Stimulated activated CD4-positive, alpha-beta T cell treated with anti-CD3 and anti-CD28 coated beads, TNF-alpha, amount 100 ng/mL, for 48 hours (primary cell): ENCODE measurements around the gene PRM3.
A peak's percentile ranks its signal among the peaks of the same experiment; 100 is the strongest.

Source experiments
- DNase-seq, 3 donors: peaks; one replicate each; pipeline ENCODE4 v3.0.0-alpha.2; 2020; ENCODE audit warnings: low read depth in 3 of 3

Gene PRM3

DNA sequence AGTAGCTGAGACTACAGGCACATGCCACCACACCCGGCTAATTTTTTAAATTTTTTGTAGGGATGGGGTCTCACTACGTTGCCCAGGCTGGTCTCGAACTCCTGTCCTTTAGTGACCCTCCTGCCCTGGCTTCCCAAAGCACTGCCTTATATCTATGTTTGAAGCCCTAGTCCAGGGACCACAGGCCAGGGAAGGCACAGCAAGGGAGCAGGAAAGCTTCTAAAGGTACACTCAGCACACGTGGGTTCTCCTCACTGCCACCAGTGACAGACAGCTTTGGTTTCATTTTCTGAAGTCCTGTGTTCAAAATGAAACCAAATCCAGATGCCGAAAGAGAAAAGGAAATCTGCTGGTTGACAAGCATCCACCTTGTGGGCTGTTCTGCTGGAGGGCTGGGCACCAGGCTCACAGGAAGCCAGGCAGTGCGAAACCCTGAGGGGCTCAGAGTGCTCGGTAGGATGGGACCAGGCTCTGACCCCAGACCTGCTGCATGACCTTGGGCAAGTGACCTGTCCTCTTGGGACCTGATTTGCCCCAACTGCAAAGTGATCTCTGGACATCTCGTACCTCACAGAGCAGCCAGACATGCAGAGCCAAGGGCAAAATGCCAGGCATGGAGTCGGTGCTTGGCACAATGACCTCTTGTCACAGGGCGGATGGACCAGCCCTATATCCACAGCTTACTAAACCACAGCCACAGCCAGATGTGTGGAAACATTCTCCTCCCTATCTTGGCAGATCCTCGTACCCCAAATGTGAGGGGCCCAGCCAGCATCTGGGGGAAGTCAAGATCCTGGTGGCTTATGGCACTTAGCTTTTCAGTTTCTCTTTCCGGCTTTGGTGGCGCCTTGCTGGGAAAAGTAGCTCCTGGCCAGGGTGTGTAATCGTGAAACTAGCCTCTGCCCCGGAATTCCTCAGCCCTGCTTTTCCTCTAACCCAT, 14.6 kb downstream of the PRM3 start:
- DNase-seq: no peak

DNA sequence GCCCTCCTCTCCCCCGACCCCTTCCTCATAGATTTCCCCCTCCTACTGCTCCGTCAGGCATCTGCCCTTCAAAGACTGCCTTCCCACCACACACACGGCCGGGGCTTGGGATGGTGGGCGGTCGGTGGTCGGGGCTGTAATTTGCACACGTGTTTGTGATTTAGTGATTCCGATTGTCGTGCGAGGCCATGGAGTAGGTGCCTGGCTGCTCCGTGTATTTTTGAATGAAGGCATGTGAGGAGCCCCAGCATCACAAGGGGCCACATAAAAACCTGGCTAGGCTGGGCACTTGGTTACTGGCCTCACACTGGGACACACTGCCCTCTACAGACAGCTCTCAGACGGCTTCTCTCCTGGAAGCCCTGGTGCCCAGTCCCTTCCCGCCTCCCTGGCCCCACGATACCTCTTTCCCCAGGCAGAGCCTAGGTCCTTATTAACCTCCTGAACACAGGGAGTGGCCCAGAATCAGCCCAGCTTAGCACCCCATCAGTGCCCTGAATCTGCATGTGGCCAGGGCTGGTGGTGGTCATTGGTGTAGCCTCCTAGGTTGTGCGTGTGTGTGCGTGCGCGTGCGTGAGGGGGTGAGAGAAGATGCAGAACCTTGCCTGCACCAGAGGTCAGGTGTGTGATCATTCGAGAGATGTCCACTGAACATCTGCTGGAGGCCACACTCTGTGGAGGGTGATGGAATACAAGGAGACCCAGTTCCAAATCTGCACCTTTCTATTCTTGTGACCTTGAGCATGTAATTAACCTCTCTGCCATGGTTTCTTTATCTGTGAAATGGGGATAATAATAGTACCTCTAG, 16.1 kb downstream of the PRM3 start:
- peak in 1 of 3 donors; percentile 42 for DNase-seq

DNA sequence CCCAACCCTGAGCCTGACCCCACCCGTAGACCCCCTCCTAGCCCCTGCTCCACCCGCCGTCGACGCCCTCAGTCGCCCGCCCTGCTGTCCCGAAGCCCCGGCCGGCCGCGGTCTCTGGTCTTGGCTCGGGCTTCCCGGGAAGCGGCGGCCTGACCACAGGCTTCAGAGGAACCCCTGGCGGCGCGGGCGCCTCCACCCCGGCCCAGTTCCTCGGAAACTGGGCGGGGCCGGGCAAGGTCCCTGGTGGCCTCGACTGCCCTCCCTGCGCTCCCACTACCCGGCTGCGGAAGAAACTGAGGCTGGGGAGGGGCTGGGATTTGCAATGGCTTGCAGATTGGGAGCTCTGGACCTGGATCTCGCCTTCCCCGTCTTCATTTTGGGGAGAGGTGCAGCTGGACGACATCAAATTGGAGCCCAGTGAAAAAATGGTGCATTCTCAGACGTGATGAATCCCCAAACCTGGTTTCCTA, 16.7 kb downstream of the PRM3 start:
- peak in 1 of 3 donors; percentile 38 for DNase-seq

DNA sequence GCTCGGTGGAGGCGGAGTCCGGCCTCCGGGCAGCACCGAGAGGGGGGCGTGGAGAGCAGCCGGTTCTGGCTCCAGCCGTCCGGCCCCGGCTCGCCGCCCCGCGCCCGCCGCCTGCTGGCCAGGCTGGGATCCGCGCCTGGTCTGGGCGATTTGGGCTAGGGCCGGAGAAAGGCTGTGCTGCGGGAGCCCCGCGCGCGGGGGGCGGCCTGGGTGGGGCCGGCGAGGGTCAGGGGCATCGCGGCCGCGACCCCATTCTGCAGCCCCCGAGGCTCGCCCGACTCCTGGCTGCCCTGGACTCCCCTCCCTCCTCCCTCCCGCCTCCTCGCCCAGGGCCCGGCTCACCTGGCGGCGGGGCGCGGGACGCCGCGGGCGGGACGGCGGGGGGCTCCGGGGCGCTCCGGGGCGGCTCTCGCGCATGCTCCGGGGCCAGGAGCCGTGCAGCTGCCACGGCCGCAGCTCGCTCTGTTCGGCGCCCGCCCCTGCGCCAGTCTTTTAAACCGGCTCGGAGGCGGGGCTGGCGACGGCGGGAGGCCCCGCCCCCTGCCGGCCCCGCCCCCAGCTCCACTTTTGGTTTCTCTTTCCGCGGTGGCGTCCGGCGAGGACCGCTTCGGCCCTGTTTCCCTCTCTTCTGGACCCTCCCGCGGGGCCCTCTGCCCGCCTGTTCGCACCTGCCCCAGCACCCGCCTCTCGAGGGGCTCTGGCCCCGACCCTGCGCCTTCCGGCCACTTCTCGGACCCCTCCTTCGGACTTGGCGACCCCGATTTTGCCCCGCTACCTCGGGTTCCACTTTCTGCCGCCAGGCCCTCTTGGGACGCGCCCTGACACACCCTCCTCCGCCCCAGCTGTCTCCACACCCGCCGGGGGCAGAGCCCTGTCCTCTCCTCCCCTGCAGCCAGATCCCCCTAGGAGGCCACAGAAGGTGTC, 17.4 kb downstream of the PRM3 start, which contains the start of gene SOCS1:
Gene SOCS1 (minus strand): TSS at position 468 of the 924 bp plus-strand sequence. CDS start 726 bp downstream, outside the sequence.
- DNase-seq: peak; percentile 82 to 83 (median 82)

DNA sequence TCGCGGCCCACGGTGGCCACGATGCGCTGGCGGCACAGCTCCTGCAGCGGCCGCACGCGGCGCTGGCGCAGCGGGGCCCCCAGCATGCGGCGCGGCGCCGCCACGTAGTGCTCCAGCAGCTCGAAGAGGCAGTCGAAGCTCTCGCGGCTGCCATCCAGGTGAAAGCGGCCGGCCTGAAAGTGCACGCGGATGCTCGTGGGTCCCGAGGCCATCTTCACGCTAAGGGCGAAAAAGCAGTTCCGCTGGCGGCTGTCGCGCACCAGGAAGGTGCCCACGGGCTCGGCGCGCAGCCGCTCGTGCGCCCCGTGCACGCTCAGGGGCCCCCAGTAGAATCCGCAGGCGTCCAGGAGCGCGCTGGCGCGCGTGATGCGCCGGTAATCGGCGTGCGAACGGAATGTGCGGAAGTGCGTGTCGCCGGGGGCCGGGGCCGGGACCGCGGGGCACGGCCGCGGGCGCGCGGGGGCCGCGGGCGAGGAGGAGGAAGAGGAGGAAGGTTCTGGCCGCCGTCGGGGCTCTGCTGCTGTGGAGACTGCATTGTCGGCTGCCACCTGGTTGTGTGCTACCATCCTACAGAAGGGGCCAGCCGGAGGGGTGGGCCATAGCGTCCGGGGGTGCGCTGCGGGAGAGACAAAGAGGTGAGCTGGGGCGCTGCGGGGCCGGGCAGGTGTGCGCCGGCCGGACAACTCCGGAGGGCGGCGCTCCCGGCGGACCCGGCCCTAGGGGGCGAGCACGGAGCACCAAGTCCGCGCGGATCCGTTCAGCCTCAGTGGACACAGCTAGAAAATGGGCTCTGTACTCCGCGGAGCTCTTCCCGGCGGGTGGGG, 18.3 kb downstream of the PRM3 start:
- peak in 1 of 3 donors; percentile 34 for DNase-seq

DNA sequence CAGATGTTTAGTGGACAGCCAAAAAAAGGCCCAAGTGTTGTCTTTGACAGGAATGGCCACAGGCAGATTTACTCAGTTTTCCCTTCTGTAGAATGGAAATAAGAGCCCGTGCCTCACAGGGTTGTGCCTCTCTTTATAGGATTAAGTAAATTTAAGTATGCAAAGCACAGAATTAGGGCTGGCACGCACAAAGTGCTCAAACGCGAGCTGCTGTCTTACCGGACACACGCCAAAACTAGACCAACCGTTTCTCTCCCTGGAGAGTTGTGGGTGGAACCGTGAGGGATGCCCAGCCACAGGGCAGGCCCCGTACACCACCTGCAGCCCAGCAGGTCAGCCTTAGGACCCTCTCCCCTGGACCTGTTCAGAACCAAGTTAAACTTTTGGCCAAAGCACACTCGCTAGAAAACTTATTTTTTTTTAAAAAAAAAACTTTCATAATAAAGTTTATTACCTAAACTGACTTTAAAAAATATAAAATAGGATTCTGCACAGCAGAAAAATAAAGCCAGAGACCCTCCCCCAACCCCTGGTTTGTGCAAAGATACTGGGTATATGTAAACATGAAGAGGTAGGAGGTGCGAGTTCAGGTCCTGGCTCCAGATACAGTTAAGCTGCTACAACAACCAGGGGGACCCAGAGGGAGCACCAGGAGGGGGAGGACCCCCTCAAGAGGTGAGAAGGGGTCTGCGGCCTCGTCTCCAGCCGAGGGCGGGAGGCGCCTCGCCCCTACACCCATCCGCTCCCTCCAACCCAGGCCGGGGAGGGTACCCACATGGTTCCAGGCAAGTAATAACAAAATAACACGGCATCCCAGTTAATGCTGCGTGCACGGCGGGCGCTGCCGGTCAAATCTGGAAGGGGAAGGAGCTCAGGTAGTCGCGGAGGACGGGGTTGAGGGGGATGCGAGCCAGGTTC, 19.2 kb downstream of the PRM3 start:
- no peak for DNase-seq

DNA sequence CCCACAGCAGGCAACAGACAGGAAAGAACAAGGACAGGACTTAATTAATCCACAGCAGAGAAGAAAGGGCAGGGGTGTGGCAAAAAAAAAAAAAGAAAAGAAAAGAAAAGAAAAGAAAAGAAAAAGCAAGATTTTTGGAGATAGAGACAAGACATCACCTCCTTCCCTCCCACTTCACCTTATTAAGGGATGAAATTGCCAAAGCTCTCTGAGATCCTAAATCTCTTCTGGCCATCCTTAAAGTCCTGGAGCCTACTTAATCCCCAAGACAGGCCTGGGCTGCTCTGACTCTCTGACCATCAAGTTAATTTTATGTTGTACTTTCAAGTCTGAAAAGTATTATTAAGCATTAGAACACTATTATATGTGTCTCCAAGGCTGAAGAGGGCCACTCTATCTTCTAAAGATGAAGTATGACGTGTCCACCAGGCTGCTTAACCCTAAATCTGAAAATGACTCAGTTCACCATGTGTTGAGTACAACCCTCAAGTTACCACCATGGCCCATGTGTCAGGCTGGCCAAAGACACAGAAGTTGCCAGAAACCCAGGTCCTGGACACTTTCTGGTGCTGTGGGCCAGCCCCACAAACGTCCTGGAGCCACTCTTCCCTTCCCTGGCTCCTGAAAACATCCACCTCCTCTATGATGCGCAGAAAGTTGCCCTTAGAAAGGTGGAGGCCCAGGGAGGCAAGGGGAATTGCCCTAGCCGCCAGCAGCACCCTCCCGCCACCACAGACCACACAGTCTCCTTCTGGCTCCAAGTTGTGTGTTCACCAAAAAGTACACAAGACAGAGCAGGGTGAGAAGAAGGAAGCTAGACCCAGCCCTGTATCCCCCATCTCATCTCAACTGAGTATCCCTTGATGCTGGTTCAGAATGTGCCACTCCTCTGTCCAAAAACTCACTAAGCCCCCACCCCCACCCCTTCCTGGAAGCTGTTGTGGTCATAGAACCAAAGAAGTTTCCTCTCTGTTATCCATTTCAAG, 20.1 kb downstream of the PRM3 start:
- peak in 1 of 3 donors; percentile 31 for DNase-seq

DNA sequence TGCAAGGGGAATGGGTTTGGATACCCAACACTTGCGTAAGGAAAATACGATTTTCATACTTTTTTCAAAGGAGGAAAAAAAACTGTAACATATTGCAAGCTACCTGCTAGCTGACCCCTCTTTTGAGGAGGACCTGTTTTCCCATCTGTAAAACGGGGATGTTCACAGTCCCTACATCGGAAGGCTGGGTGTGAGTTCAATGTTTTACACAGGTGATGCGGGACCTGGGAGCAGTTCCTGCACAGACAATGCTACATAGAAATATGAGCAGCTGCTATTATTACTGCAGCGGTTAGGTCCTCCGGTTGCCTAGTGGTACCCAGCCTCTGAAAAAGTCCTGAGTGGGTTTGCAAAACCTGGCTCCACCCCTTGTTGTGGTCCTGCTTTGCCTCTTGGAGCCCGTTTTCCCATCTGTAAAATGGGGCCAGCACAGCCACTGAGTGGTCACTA, 20.9 kb downstream of the PRM3 start:
- peak in 1 of 3 donors; percentile 18 for DNase-seq

DNA sequence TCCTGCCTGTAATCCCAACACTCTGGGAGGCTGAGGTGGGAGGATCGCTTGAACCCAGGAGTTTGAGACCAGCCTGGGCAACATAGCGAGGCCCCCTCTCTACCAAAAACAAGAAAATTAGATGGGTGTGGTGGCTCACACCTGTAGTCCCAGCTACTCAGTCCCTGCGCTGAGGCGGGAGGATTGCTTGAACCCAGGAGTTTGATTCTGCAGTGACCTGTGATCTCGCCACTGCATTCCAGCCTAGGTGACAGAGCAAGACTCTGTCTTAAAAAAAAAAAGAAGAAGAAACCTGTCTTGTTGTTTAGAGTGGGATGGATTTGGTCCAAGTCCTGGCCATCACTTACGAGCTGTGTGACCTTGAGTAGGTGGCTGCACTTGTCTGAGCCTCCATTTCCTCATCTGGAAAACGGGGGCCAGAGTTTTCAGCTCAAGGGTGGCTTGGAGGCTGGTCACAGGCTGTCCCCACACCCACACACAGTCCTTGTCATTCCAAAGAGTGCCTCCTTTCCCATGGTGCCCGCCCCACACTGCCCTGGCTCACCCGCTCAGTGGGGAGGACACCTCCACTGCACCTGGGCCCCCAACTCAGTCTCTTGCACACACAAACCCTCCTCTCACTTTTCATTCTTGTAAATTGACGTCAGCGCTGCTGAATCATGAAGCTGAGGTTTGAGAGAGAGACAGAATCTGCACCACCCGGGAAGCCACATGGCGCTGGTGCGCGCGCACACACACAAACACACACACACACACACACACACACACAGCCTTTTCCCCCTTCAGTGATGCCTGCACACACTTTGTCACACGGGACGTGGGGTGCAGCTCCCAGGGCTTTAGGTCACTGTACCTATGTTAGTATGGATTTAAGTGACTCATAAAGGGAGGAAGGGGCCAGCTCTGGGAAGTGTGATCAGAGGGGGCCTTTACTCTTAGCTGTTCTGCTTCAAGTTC, 21.6 kb downstream of the PRM3 start:
- DNase-seq: peak; percentile 72 to 79 (median 79)

DNA sequence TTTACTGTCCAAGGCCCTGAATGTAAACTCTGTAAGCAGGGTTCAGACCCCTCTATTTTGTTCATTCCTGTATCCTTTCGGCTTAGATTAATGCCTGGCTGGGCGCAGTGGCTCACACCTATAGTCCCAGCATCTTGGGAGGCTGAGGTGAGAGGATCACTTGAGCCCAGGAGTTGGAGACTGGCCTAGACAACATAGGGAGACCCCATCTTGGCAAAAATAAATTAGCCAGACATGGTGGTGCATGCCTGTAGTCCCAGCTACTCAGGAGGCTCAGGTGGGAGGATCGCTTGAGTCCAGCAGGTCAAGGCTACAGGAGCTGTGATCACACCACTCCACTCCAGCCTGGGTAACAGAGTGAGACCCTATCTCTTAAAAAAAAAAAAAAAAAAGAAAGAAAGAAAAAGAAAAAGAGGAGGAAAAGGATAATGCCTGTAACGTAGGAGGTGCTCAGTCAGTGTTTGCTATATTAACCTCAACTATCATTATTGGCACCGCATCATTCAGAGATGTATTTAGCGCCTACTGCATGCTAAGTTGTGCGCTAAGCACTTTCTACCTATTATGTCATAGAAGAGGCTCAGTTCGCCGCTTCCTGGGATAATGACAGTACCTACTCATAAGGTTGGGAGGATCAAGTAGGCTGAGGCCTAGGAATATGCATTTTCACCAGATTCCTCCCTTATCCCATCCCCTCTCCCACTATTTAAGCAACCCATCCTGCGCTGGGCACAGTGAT, 22.5 kb downstream of the PRM3 start:
- DNase-seq: no peak

DNA sequence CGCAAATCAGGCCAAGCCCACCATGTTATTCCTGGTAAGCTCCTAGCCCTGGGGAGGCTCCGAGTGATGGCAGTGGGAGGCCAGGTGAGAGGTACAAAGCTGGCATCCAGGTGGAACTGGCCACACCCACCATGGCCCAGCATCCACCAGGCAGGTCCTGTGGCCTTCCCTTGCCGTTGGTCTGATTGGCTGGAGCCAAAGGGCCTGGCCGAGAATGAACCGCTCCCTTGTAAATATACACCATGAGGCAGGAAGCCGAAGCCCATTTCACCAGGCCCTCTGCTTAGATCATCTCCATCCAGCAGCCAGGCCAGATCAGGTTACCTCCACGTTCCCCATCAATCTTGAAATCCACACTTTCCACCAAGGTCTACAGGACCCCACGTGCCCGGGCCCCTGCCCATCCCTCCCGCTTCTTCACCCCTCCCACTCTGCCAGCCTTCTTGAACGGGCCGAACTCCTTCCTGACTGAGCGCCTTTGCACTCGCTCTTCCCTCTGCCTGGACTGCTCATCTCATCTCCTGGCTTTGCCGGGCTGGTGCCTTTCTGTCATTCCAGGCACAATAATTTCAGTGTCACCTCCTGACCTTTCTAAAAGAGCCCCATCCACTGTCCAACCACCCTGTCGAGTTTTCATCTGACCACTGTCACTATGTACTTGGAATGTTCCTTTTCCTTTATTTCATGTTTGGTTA, 23.2 kb downstream of the PRM3 start:
- no peak for DNase-seq

DNA sequence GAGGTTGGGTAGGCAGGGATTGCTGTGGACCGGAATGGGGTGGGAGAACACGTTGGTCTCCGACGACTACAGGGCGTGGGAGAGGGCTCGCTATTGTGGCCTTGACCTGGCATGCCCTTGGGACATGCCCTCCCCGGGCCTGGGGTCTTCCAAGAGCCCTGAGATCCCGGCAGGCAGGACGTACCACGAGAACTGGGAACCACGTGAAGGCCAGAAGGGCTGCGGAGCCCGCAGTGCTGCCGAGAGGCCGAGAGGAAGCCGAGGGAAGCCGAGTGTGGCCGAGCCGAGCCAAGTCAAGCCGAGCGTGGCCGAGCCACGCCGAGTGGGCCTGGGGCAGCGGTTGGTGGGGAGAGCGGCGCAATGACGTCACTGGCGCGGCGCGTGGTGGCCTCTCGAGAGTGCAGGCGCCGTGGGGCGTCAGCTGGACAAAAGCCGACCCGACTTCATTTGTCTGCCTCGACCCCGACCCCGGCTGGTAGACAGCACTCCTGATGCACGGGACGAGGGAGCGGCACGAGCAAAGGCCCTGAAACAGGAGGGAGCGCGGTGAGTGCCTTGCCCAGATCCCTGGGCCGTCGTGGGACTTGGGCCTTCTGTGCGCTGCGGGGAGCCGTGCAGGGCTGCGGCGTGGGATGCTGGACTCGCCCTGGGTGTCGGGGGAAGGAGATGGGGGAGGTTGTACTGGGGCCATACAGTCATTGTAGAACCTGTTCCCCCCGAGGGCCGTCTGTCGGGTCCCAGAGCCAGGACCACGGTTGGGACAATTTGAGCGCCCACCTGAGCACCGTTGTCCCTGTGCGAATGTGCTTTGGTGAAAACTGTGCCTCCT, 24.0 kb downstream of the PRM3 start:
- DNase-seq: no peak

DNA sequence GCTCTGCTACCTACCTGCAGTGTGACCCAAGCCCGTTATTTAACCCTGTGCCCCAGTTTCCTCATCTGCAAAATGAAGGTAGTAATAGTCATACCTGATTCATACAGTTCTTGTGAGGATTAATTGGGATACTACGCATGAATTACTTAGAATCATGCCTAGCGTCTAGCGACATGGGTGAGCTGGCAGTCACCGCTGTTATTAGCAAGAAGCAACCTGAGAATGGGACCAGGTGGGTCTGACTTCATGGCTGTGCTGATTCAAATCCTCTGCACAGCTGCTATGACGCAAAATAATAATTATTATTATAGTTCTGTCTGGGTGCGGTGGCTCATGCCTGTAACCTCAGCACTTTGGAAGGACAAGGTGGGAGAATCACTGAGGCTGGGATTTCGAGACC, 25.3 kb downstream of the PRM3 start:
- DNase-seq: no peak

DNA sequence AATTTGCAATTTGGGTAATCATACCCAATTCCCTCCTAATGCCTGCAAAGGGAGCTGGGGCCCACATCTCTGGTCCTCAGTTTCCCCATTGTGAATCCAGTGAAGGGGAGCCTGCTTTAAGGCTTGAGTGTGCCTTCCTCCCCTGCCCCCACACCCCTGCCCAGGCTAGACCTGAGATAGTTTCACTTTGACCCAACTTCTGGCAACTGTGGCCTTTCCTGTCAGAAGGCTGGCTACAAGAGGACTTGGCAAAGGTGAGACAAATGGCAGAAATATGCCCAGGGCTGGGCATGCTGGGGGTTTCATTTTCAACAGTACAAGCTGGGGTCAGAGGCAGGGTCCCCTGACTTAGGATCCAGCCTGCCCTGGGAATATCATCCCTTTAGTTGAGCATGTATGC, 27.4 kb downstream of the PRM3 start:
- no peak for DNase-seq
